Measurements from ENCODE around the gene ATAD2B.
"Not testable (repeated sequence)": the region's sequence is repeated elsewhere in the genome, so short reads cannot be mapped to it uniquely, and the experiment has no call there.

- not testable (repeated sequence) for TF ChIP-seq POLR2A, EP300 (IDR thresholded peaks at IDR 0.05)
- TF ChIP-seq, protein P1, sequence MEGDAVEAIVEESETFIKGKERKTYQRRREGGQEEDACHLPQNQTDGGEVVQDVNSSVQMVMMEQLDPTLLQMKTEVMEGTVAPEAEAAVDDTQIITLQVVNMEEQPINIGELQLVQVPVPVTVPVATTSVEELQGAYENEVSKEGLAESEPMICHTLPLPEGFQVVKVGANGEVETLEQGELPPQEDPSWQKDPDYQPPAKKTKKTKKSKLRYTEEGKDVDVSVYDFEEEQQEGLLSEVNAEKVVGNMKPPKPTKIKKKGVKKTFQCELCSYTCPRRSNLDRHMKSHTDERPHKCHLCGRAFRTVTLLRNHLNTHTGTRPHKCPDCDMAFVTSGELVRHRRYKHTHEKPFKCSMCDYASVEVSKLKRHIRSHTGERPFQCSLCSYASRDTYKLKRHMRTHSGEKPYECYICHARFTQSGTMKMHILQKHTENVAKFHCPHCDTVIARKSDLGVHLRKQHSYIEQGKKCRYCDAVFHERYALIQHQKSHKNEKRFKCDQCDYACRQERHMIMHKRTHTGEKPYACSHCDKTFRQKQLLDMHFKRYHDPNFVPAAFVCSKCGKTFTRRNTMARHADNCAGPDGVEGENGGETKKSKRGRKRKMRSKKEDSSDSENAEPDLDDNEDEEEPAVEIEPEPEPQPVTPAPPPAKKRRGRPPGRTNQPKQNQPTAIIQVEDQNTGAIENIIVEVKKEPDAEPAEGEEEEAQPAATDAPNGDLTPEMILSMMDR (IDR thresholded peaks at IDR 0.05): not testable (repeated sequence)
Measured at GRCh38 chr2:23723029-23723428, 203.9 kb downstream of the ATAD2B start.
